Skeletal muscle satellite cell (primary cell): Measurements from ENCODE around the gene FBLN2.

Experiments
- H3K27me3 ChIP-seq: 2 replicates; pipeline ENCODE4 v1.7.0; 2013; ENCODE audit warnings: low read length; ENCODE audit not compliant: control insufficient read depth, insufficient read depth
- H3K36me3 ChIP-seq: 2 replicates; pipeline ENCODE4 v1.7.0; 2013; ENCODE audit warnings: mild to moderate bottlenecking, control low read depth, low read length; ENCODE audit not compliant: insufficient read depth
- H3K4me1 ChIP-seq: 2 replicates; pipeline ENCODE4 v1.7.0; 2013; ENCODE audit warnings: low read length; ENCODE audit not compliant: control insufficient read depth, insufficient read depth
- H3K4me2 ChIP-seq: 2 replicates; pipeline ENCODE4 v1.7.0; 2013; ENCODE audit warnings: mild to moderate bottlenecking, low read length
- H3K4me3 ChIP-seq: 2 replicates; pipeline ENCODE4 v1.7.0; 2013; ENCODE audit warnings: low read length
- H3K9ac ChIP-seq: 2 replicates; pipeline ENCODE4 v1.7.0; 2013; ENCODE audit warnings: mild to moderate bottlenecking, low read depth, low read length, moderate library complexity
- H3K9me3 ChIP-seq: replicated peaks from 2 replicates; pipeline ENCODE4 v1.7.0; 2013; ENCODE audit warnings: mild to moderate bottlenecking, control low read depth, low read length

Gene FBLN2

DNA sequence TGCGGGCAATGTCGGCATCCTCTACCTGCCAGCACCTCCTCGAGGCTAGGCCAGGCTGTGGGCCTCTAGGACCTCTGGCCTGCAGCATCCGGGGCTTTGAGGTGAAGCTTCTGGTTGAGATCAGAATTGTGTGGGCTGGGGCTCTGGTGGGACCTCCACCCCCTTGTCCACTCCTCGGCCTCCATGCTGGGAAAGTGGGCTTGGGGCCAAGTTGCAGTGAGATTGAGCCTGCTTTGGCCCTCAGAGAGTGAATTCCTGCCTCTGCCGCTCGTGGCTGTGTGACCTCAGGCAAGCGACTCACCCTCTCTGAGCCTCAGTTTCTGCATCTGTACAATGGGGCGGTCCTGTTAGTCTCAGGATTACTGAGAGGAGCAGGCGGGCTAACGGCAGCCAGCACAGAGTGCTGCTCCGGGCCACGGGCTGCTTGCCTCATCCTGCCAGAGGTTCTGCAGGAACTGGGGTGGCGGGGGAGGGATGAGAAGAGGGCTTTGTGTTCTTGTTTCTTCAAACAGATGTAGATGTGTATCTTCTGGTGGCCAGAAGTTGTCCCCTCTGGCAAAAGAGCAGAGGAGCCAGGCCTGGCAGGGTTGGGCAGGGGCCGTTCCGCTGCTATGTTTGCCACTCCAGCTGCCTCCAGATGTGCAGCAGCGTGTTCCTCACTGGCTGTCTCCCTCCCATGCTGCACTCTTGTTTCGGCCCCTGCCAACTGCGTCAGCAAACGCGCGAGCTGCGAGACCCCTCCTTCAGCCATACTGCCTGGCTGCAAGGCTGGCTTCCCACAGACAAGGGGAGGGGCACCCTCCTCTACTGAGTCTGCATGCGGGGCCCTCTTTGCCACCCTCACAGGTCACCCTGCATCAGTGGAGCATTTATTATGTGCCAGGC is 33.7 kb downstream of the FBLN2 start:
- H3K4me1 ChIP-seq = no peaks in the 10 kb centered on the region

DNA sequence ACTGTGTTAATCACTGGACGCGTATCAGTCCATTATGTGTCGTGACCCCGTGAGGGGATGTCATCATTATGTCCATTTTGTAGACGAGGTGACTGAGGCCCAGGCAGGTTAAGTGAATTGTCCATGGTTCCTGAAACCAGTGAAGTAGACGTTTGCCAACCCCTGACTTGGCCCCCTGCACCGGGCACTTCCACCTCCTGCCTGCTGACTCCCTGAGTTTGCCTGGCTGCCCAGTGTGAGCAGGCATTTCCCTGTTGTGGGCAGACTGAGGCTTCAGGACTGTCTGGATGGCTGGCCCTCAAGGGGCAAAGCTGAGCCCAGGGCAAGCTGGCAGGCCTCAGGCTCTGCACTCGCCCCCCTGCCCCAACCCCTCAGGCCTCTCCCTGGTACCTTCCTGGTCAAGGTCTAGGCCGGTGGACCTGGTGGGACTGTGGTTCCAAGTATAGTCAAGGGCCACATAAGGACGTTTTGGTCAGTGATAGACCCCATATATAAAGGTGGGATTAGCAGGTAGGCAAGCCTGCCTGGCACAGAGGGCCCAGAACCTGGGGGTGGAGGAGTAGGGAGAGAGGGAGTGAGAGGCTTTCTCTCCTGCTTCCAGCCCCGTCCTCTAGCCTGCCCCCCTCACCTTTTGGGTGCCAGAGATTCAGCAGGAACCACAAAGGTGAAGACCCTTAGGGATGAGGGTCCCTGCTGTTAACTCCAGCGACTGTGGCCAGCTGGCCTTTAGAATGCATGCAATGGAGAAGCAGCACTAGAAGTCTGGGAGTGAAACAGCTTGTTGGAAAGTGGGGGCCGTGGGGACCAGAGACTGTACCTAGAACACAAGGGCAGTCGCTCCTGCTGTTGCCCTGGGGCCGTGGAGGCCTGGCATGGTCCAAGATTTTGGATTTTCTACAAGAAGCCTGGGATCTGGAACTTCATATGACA is 34.6 kb downstream of the FBLN2 start:
- Histone ChIP-seq H3K9ac (no peak overlapping the region), H3K36me3 (no peaks in the 10 kb centered on the region), H3K4me2 (no peak overlapping the region), H3K27me3 (no peaks in the 10 kb centered on the region), H3K4me1 (no peaks in the 10 kb centered on the region), H3K4me3 (no peak overlapping the region), H3K9me3 (no peaks in the 10 kb centered on the region)

More for the DNA sequence above, 33.7 kb downstream of the FBLN2 start:
- Histone ChIP-seq H3K27me3 (no peaks in the 10 kb centered on the region), H3K4me2 (no peak overlapping the region), H3K36me3 (no peaks in the 10 kb centered on the region), H3K4me3 (no peak overlapping the region), H3K9me3 (no peaks in the 10 kb centered on the region), H3K9ac (no peak overlapping the region)

DNA sequence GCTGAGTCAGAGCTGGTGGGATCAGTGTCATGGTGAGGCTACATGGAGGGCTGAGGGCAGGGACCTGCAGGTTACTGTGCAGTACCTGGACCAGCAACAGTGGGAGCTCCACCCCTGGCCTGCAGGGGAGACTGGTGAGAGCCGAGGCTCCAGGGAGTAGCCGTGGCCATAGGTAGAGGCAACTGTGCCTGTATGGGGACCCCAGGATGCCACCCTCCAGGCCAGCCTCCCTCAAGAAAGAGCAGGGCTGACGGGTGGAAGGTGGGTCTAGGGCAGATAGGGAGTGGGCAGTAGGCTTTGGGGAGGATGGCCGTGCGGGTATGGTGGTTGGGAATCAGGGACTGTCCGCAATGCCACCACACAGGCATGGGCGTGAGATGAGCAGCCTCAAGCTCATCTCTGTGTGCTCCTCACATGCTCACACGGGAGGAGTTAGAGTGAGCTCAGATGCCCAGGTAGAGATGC is 35.5 kb downstream of the FBLN2 start:
- Histone ChIP-seq H3K4me2 (no peak overlapping the region), H3K36me3 (no peaks in the 10 kb centered on the region), H3K4me3 (no peak overlapping the region), H3K9ac (no peak overlapping the region), H3K27me3 (no peaks in the 10 kb centered on the region), H3K9me3 (no peaks in the 10 kb centered on the region), H3K4me1 (no peaks in the 10 kb centered on the region)

DNA sequence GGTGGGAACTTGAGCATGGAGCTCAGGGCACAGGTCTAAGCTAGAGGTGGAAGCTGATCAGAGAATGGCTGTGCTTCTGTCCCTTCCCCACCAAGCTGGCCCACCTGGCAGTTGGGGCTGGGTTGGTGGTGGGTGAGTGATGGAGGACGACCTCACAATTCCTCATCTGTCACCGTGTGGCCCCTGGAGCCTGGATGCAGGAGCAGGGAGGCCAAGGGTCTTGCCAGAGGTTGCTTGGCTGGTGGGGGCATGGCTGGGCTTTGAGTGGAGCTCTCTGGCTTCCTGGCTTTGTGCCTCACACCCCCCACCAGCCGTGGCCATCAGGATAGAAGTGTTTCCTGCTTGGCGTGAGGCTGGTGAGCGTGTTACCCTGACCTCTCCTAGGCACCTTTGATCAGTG is 36.0 kb downstream of the FBLN2 start:
- H3K9me3 ChIP-seq = no peaks in the 10 kb centered on the region
- H3K9ac ChIP-seq = no peak overlapping the region
- no peaks in the 10 kb centered on the region for H3K27me3 ChIP-seq
- no peaks in the 10 kb centered on the region for H3K36me3 ChIP-seq
- no peak overlapping the region for H3K4me2 ChIP-seq
- H3K4me3 ChIP-seq = no peak overlapping the region
- no peaks in the 10 kb centered on the region for H3K4me1 ChIP-seq

DNA sequence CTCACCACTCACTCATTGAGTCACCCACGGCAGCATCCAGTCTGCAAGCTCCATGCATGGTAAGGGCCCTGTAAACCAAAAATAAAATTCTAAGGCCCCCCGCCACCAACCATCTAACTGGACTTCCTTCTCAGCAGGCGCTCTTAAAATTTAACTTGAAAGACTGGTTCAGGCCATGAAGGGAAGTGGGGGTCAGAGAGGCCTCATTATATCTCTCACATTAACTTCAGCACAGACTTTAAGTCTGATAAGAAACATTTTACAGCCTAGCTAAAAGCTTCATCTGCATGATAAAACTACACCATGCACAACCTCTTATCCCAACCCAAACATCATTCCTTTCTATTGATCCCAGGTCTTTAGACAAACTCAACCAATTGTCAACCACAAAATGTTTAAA is 38.5 kb downstream of the FBLN2 start:
- Histone ChIP-seq H3K4me1 (no peaks in the 10 kb centered on the region), H3K9me3 (no peaks in the 10 kb centered on the region), H3K9ac (no peak overlapping the region), H3K4me3 (no peak overlapping the region), H3K36me3 (no peaks in the 10 kb centered on the region), H3K27me3 (no peaks in the 10 kb centered on the region), H3K4me2 (no peak overlapping the region)

DNA sequence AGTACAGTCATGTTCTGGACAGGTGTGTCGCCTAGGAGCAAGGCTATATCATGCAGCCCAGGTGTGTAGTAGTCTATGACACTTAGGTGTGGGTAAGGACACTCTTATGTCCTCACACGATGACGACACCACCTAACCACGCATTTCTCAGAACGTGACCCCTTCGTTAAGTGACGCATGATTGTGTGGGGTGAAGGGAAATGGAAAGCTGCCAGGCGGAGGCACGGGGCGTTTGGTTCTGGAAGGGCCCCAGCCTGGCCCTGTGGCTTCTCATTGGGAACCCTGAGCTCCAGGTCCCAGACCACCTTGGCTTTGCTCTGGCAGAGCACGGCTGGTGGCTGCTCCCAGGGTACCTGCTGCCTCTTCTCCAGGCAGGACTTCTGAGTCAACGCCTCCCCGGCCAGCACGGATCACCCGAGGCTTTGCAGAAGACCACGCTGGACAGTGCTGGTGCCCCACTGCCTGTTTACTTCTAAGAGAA is 39.3 kb downstream of the FBLN2 start:
- no peak overlapping the region for H3K4me3 ChIP-seq
- H3K4me2 ChIP-seq = no peak overlapping the region
- no peaks in the 10 kb centered on the region for H3K36me3 ChIP-seq
- H3K9ac ChIP-seq = no peak overlapping the region
- H3K27me3 ChIP-seq = no peaks in the 10 kb centered on the region
- H3K9me3 ChIP-seq = no peaks in the 10 kb centered on the region
- no peaks in the 10 kb centered on the region for H3K4me1 ChIP-seq

DNA sequence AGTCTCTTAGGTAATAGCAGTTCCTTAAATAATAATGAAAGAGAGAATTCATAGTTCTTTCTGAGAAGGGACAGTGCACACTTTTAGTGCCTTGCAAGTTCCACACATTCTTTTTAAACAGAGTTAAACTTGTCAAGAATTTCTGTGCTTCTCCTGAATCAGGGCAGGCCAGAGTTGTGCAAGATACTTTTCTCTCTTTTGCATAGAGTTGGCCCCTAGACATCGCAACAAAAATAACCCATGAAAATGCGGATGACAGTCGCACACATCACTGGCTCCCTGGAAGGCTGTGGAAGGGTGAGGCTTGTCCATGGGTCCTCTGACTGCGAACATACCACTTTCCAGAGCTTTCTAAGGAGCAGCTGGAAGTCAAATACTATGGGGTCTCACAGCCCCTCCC is 40.1 kb downstream of the FBLN2 start:
- Histone ChIP-seq H3K4me2 (no peak overlapping the region), H3K9me3 (no peaks in the 10 kb centered on the region), H3K36me3 (no peaks in the 10 kb centered on the region), H3K4me3 (no peak overlapping the region), H3K4me1 (no peaks in the 10 kb centered on the region), H3K27me3 (no peaks in the 10 kb centered on the region), H3K9ac (no peak overlapping the region)

DNA sequence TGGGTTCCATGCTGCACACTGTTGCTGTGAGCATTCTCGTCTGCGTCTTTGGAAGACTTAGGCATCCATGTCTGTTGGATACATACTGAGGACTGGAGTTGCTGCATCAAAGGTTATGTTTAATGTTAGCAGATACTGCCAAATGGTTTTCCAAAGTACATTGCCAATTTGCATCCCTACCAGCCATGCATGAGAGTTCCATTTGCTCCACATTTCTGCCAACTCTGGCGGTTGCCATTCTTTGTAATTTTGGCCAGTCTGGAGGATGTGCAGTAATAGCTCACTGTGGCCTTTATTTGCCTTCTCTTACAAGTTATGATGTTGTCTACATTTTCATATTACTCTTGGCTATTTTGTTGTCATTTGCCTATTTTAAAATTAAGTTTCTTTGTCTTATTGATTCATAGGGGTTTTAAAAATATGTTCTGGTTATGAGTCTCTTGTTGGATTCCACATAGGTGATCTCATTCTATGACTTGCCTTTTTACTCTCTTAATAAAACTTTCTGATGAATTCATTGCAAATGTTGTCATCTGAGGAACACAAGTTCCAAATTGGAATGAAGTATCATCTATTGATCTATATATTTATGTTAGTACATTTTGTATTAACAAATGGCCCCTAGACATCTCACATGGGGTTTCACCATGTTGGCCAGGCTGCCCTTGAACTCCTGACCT is 42.1 kb downstream of the FBLN2 start:
- Histone ChIP-seq H3K4me3 (no peak overlapping the region), H3K9me3 (no peaks in the 10 kb centered on the region), H3K4me1 (no peaks in the 10 kb centered on the region)

DNA sequence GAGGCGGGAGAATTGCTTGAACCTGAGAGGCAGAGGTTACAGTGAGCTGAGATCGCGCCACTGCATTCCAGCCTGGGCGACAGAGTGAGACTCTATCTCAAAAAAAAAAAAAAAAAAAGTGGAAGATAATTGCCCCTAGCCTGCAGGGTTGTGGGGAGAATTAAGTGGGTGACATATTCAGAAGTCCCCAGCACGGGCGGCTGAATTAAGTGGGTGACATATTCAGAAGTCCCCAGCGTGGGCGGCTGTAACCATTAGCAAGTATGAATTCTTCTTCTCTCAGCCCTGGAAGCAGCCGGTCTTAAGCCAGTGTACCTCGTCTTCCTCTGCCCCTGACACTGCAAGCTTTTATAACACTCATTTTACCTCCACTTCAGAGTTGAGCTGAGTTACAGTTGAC is 44.7 kb downstream of the FBLN2 start:
- Histone ChIP-seq H3K9me3 (no peaks in the 10 kb centered on the region), H3K4me3 (no peak overlapping the region), H3K27me3 (no peaks in the 10 kb centered on the region), H3K4me2 (no peak overlapping the region), H3K9ac (no peak overlapping the region), H3K36me3 (no peaks in the 10 kb centered on the region), H3K4me1 (peaks cover under 1% of the 10 kb centered on the region)

More for the DNA sequence above, 42.1 kb downstream of the FBLN2 start:
- no peak overlapping the region for H3K4me2 ChIP-seq
- no peak overlapping the region for H3K9ac ChIP-seq
- no peaks in the 10 kb centered on the region for H3K36me3 ChIP-seq
- H3K27me3 ChIP-seq = no peaks in the 10 kb centered on the region

DNA sequence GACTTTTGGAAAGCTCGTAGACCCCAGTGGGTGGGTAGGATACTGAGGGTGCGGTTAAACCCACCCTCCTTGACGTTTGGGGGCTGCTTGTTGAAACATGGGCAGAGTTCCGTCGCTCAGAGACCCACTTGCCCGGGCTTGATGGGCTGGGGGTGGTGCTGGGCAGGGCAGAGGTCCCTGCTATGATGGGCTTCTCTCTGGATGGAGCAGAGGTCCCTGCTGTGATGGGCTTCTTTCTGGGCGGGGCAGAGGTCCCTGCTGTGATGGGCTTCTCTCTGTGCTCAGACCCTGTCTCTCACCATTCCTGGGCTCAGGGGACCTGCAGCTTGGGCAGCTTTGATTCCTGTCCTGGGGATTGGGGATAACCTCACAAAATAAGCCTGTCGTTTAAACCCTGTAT is 45.2 kb downstream of the FBLN2 start:
- Histone ChIP-seq H3K9ac (no peak overlapping the region), H3K4me3 (no peak overlapping the region), H3K9me3 (no peaks in the 10 kb centered on the region), H3K27me3 (no peaks in the 10 kb centered on the region), H3K4me1 (peaks cover 6% of the 10 kb centered on the region), H3K36me3 (no peaks in the 10 kb centered on the region), H3K4me2 (no peak overlapping the region)

DNA sequence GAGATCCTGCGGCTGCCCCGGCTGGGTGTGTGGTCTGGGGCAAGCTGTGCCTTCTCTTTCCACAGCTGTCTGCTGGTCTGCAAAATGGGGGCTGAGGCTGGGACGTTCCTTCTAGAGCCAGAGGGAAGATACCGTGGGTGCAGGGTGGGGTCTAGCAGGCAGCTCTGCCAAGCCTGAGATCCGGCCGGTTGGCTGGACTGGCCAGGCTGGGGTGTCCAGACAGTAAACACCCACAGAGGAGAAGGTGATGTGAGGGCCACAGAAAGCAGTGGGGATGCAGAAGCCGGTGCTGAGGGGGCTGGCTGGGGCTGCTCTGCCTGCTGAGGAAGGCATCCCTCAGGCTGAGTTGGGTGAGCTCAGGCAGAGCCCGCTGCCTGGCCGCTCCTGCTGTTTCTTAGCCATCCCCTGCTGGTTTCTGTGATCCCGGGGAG is 46.1 kb downstream of the FBLN2 start:
- H3K9ac ChIP-seq = no peak overlapping the region
- H3K36me3 ChIP-seq = no peaks in the 10 kb centered on the region
- H3K9me3 ChIP-seq = no peaks in the 10 kb centered on the region
- H3K27me3 ChIP-seq = no peaks in the 10 kb centered on the region
- no peak overlapping the region for H3K4me3 ChIP-seq
- peaks cover 7% of the 10 kb centered on the region for H3K4me1 ChIP-seq
- H3K4me2 ChIP-seq = no peak overlapping the region
